Neuronal stem cell (in vitro differentiated cells): ENCODE data around the gene EIF4A3.

Experiments
- DNase-seq: peaks from one replicate; pipeline ENCODE4 v3.0.0-alpha.2; 2013; ENCODE audit warnings: low spot score
- H2AFZ ChIP-seq: one replicate; pipeline ENCODE4 v1.6.1; 2013; ENCODE audit warnings: mild to moderate bottlenecking, low read length, inconsistent platforms
- H2AK5ac ChIP-seq: 2 replicates; pipeline ENCODE4 v1.6.1; 2013; ENCODE audit warnings: low read depth, mild to moderate bottlenecking, inconsistent platforms, low read length, moderate library complexity, mixed read lengths
- H2BK120ac ChIP-seq: 2 replicates; pipeline ENCODE4 v1.6.1; 2013; ENCODE audit warnings: low read depth, mild to moderate bottlenecking, inconsistent platforms, low read length, moderate library complexity, mixed read lengths
- H2BK12ac ChIP-seq: one replicate; pipeline ENCODE4 v1.6.1; 2013; ENCODE audit warnings: low read length, inconsistent platforms
- H2BK15ac ChIP-seq: 2 replicates; pipeline ENCODE4 v1.6.1; 2013; ENCODE audit warnings: mild to moderate bottlenecking, low read length, inconsistent platforms, mixed read lengths
- H2BK5ac ChIP-seq: one replicate; pipeline ENCODE4 v1.6.1; 2013; ENCODE audit warnings: inconsistent platforms, mild to moderate bottlenecking, low read length, moderate library complexity
- H3K14ac ChIP-seq: one replicate; pipeline ENCODE4 v1.6.1; 2013; ENCODE audit warnings: low read length, inconsistent platforms
- H3K18ac ChIP-seq: 2 replicates; pipeline ENCODE4 v1.6.1; 2013; ENCODE audit warnings: low read length, inconsistent platforms
- H3K23ac ChIP-seq: 2 replicates; pipeline ENCODE4 v1.6.1; 2013; ENCODE audit warnings: low read depth, mild to moderate bottlenecking, mixed read lengths, low read length, inconsistent platforms; ENCODE audit not compliant: poor library complexity
- H3K27ac ChIP-seq: replicated peaks from 3 replicates; pipeline ENCODE4 v1.5.1; 2013; ENCODE audit warnings: low read length, inconsistent platforms
- H3K27me3 ChIP-seq, 3 experiments: 2 replicates each; pipeline ENCODE4 v1.6.1; 2013; ENCODE audit warnings: low read length in 3 of 3, mild to moderate bottlenecking in 2 of 3, inconsistent platforms in 1 of 3, low read depth in 1 of 3, mixed read lengths in 1 of 3, moderate library complexity in 1 of 3; ENCODE audit not compliant: control insufficient read depth in 3 of 3, insufficient read depth in 3 of 3
- H3K36me3 ChIP-seq, 2 donors: replicated peaks in 1 of 2; 2 replicates each; pipeline ENCODE4 v1.6.1; 2013; ENCODE audit warnings: low read length in 2 of 2; ENCODE audit not compliant: control insufficient read depth in 2 of 2, insufficient read depth in 2 of 2
- H3K4ac ChIP-seq: 2 replicates; pipeline ENCODE4 v1.6.1; 2013; ENCODE audit warnings: inconsistent platforms, mild to moderate bottlenecking, low read length, moderate library complexity
- H3K4me1 ChIP-seq, 2 donors: 1 replicate in 1 of 2; 2 replicates in 1 of 2; pipeline ENCODE4 v1.6.1; 2013; ENCODE audit warnings: low read length in 2 of 2, low read depth in 1 of 2; ENCODE audit not compliant: control insufficient read depth in 2 of 2, insufficient read depth in 1 of 2
- H3K4me2 ChIP-seq: one replicate; pipeline ENCODE4 v1.6.1; 2013; ENCODE audit warnings: mild to moderate bottlenecking, low read length, inconsistent platforms; ENCODE audit not compliant: insufficient read depth, poor library complexity, severe bottlenecking
- H3K4me3 ChIP-seq, 2 donors: 2 replicates each; pipeline ENCODE4 v1.5.1; 2013; ENCODE audit warnings: low read length in 2 of 2, mild to moderate bottlenecking in 2 of 2, inconsistent platforms in 1 of 2, moderate library complexity in 1 of 2
- H3K79me1 ChIP-seq: one replicate; pipeline ENCODE4 v1.6.1; 2013; ENCODE audit warnings: low read depth, mild to moderate bottlenecking, inconsistent platforms, low read length, moderate library complexity
- H3K9ac ChIP-seq: one replicate; pipeline ENCODE4 v1.6.1; 2013; ENCODE audit warnings: mild to moderate bottlenecking, low read depth, low read length, inconsistent platforms; ENCODE audit not compliant: poor library complexity
- H3K9me3 ChIP-seq, 2 donors: replicated peaks in 1 of 2; 2 replicates each; pipeline versions ENCODE3 to v1.6.1; 2013; ENCODE audit warnings: low read length in 2 of 2, mild to moderate bottlenecking in 2 of 2, inconsistent platforms in 1 of 2, low read depth in 1 of 2, mixed read lengths in 1 of 2, moderate library complexity in 1 of 2; ENCODE audit not compliant: control insufficient read depth in 2 of 2, insufficient read depth in 1 of 2
- H4K8ac ChIP-seq: one replicate; pipeline ENCODE4 v1.6.1; 2013; ENCODE audit warnings: low read depth, mild to moderate bottlenecking, inconsistent platforms, low read length, moderate library complexity
- H4K91ac ChIP-seq: one replicate; pipeline ENCODE4 v1.6.1; 2013; ENCODE audit warnings: low read length, low read depth, mild to moderate bottlenecking, inconsistent platforms; ENCODE audit not compliant: poor library complexity
- WGBS, 2 donors: extraction: QIAGEN DNeasy Blood & Tissue Kit; methylation state at CpG; one replicate each; pipeline ENCODE4 v1.1.7; 2013; ENCODE audit warnings: missing lambda C conversion rate in 2 of 2, mixed read lengths in 1 of 2; ENCODE audit not compliant: insufficient read length in 2 of 2, insufficient replicate concordance in 1 of 2; ENCODE audit errors: extremely low coverage in 2 of 2; 5-methylcytosine and 5-hydroxymethylcytosine counted together

Gene EIF4A3

GRCh38 chr17:80154166-80154565 is 7.2 kb upstream of the EIF4A3 start:
- no CpG with 5 or more reads among the region's 5 CpGs for WGBS, 2 donors
- Histone ChIP-seq H3K79me1 (no peaks in the 10 kb centered on the region), H3K27ac (no peak overlapping the region), H3K4me1 (peaks cover 0 to 13% of the 10 kb centered on the region in 2 donors), H2BK120ac (no peak overlapping the region), H2AFZ (no peak overlapping the region), H3K18ac (no peak overlapping the region), H3K4ac (no peak overlapping the region), H2BK5ac (no peak overlapping the region), H2BK15ac (no peak overlapping the region), H2BK12ac (no peak overlapping the region), H3K4me3 (no peak overlapping the region), H3K4me2 (no peak overlapping the region), H3K14ac (no peak overlapping the region), H3K9me3 (peaks cover 0 to 6% of the 10 kb centered on the region in 2 donors), H4K8ac (no peak overlapping the region), H4K91ac (no peak overlapping the region), H3K9ac (no peak overlapping the region), H3K23ac (no peak overlapping the region), H3K36me3 (no peaks in the 10 kb centered on the region), H3K27me3 (no peaks in the 10 kb centered on the region), H2AK5ac (no peak overlapping the region)
- no peak for DNase-seq

DNA sequence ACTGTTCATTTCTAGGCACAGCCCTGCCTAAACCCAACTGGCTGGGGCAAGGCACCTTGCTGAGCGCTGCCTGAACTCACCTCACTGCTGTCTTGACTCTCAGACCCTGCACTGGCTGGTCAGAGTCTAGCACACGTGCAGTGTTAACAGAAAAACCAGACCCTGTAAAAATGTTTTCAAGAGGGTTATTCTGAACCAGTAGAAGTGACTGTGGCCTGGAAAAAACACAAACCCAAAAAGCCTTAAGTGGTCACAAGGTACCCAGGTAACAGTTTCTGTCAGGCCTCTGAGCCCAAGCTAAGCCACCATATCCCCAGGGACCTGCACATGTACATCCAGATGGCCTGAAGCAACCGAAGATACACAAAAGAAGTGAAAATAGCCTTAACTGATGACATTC is 6.1 kb upstream of the EIF4A3 start:
- Histone ChIP-seq H2BK120ac (no peak overlapping the region), H4K91ac (no peak overlapping the region), H3K23ac (no peak overlapping the region), H3K79me1 (no peaks in the 10 kb centered on the region), H3K4ac (no peak overlapping the region), H3K4me3 (no peak overlapping the region), H2BK15ac (no peak overlapping the region), H2AK5ac (no peak overlapping the region), H3K4me2 (no peak overlapping the region), H3K27me3 (no peaks in the 10 kb centered on the region), H3K9ac (no peak overlapping the region), H3K27ac (no peak overlapping the region), H2BK12ac (no peak overlapping the region), H3K14ac (no peak overlapping the region), H3K9me3 (peaks cover 0 to 6% of the 10 kb centered on the region in 2 donors), H4K8ac (no peak overlapping the region), H2AFZ (no peak overlapping the region), H3K4me1 (peaks cover 3 to 15% of the 10 kb centered on the region in 2 donors), H3K18ac (no peak overlapping the region), H3K36me3 (no peaks in the 10 kb centered on the region), H2BK5ac (no peak overlapping the region)
- DNase-seq, result no peak
- no CpG with 5 or more reads among the region's 3 CpGs for WGBS, 2 donors

- Histone ChIP-seq H2BK5ac (no peak overlapping the region), H2BK15ac (no peak overlapping the region), H3K4me1 (peaks cover 3 to 17% of the 10 kb centered on the region in 2 donors), H3K27me3 (no peaks in the 10 kb centered on the region), H4K91ac (no peak overlapping the region), H3K4me3 (no peak overlapping the region), H2BK12ac (no peak overlapping the region), H3K23ac (no peak overlapping the region), H3K18ac (no peak overlapping the region), H3K4ac (no peak overlapping the region), H4K8ac (no peak overlapping the region), H3K36me3 (no peaks in the 10 kb centered on the region), H2AFZ (no peak overlapping the region), H3K79me1 (no peaks in the 10 kb centered on the region), H3K14ac (no peak overlapping the region), H2BK120ac (no peak overlapping the region), H2AK5ac (no peak overlapping the region), H3K4me2 (no peak overlapping the region), H3K9me3 (peaks cover 0 to 4% of the 10 kb centered on the region in 2 donors), H3K9ac (no peak overlapping the region), H3K27ac (no peak overlapping the region)
- WGBS, 2 donors, result no CpG with 5 or more reads among the region's 11 CpGs
- DNase-seq, result no peak
These were observed 5.3 kb upstream of the EIF4A3 start for GRCh38 chr17:80152081-80152702.

DNA sequence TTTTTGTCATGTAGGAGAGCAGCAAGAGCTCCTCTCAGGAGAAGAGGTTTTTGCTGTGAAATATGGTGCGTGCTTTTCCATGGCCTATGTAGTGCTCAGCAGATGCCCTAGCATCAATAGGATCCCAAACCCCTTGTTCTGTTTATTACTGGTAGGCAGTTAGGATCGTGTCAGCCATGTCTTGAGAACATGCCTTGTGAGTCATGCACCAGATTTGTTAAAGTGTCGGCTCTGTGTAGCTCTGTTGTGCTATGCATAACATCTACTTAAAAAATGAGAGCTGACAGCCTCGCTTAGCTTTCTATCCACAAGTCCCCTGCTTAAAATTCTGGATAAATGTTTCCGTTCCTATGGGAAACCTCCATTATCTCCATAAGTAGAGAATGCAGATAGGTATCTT is 4.4 kb upstream of the EIF4A3 start:
- Histone ChIP-seq H3K4me1 (peaks cover 3 to 17% of the 10 kb centered on the region in 2 donors), H3K14ac (no peak overlapping the region), H3K9ac (no peak overlapping the region), H2AFZ (no peak overlapping the region), H3K27ac (no peak overlapping the region), H2BK5ac (no peak overlapping the region), H2BK15ac (no peak overlapping the region), H4K8ac (no peak overlapping the region), H3K23ac (no peak overlapping the region), H2BK12ac (no peak overlapping the region), H3K4me3 (no peak overlapping the region), H3K79me1 (peaks cover 4% of the 10 kb centered on the region), H4K91ac (no peak overlapping the region), H3K4me2 (no peak overlapping the region), H2AK5ac (no peak overlapping the region), H3K36me3 (no peaks in the 10 kb centered on the region), H3K9me3 (no peaks in the 10 kb centered on the region), H3K18ac (no peak overlapping the region), H2BK120ac (no peak overlapping the region), H3K27me3 (no peaks in the 10 kb centered on the region), H3K4ac (no peak overlapping the region)
- DNase-seq, result no peak
- WGBS, 2 donors, result no CpG with 5 or more reads among the region's 5 CpGs
